Glutamatergic neuron (in vitro differentiated cells): ENCODE data around the gene GABBR1. TPM values are rescaled to one million over a fixed set of nuclear protein-coding genes. Genes with fewer than 3 reads are reported as not detected.

Source experiments
- DNase-seq: peaks from one replicate; pipeline ENCODE4 v3.0.0; 2022
- H3K27ac Mint-ChIP-seq: one replicate; pipeline ENCODE4 v1.8.0; 2020; ENCODE audit warnings: mild to moderate bottlenecking, mixed read lengths, inconsistent platforms; ENCODE audit not compliant: unreplicated experiment
- H3K27me3 Mint-ChIP-seq: one replicate; pipeline ENCODE4 v1.8.0; 2020; ENCODE audit warnings: mild to moderate bottlenecking, moderate library complexity, mixed read lengths, inconsistent platforms; ENCODE audit not compliant: unreplicated experiment
- H3K36me3 Mint-ChIP-seq: one replicate; pipeline ENCODE4 v1.8.0; 2020; ENCODE audit warnings: mild to moderate bottlenecking, mixed read lengths, inconsistent platforms; ENCODE audit not compliant: unreplicated experiment
- H3K4me1 Mint-ChIP-seq: one replicate; pipeline ENCODE4 v1.8.0; 2020; ENCODE audit warnings: mild to moderate bottlenecking, low read depth, mixed read lengths, inconsistent platforms; ENCODE audit not compliant: unreplicated experiment
- H3K4me3 Mint-ChIP-seq: one replicate; pipeline ENCODE4 v1.8.0; 2020; ENCODE audit warnings: mild to moderate bottlenecking, mixed read lengths, inconsistent platforms; ENCODE audit not compliant: unreplicated experiment
- H3K9me3 Mint-ChIP-seq: one replicate; pipeline ENCODE4 v1.8.0; 2020; ENCODE audit warnings: mild to moderate bottlenecking, moderate library complexity, mixed read lengths, inconsistent platforms; ENCODE audit not compliant: unreplicated experiment
- total RNA-seq: library from RNA; stranded (reverse); fragmentation: NEBNext Ultra II Directional; extraction: Animal tissue kit (Norgen Biotek cat#: 25700); gene quantifications from one replicate; pipeline ENCODE4 v1.2.1, GENCODE V29; 2021; ENCODE audit not compliant: unreplicated experiment
- TF ChIP-seq, protein P1 (sequence below): fragments of 200-600 bp; sonication (generic); IDR thresholded peaks from one replicate; pipeline ENCODE4 v1.5.0; 2021; ENCODE audit not compliant: partially characterized antibody, unreplicated experiment

Gene GABBR1
- total RNA-seq, 1 donor from 2014 or later = 158 TPM

DNA sequence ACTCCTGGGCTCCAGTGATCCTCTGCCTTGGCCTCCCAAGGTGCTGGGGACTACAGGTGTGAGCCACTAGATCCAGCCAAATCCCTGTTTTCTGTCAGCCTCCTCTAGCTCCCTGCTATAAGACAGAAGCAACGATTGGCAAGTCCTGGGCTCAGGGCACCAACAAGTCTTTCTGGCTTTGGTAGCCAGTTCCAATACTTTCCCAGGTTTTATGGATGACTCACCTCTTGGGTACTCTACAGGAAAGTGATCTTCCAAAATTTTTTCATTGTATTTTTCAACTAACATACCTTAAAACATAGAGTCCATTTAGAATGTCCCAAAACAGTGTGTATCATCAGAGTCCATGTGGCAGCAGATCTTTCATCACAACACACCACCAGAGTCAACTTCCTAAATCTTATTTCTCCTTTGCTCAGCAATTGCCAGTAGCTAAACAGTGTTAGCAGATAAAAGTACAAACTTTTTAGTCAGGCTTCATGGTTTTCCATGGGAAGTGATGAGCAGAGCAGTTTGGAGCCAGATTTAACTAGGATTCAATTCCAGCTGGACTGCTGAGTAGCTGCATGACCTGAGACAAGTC is 13.3 kb downstream of the GABBR1 start:
- no peak overlapping the region for H3K27ac Mint-ChIP-seq
- H3K4me1 Mint-ChIP-seq = peaks cover 10% of the 10 kb centered on the region
- H3K4me3 Mint-ChIP-seq = no peak overlapping the region
- no peak for DNase-seq
- TF ChIP-seq, protein P1, sequence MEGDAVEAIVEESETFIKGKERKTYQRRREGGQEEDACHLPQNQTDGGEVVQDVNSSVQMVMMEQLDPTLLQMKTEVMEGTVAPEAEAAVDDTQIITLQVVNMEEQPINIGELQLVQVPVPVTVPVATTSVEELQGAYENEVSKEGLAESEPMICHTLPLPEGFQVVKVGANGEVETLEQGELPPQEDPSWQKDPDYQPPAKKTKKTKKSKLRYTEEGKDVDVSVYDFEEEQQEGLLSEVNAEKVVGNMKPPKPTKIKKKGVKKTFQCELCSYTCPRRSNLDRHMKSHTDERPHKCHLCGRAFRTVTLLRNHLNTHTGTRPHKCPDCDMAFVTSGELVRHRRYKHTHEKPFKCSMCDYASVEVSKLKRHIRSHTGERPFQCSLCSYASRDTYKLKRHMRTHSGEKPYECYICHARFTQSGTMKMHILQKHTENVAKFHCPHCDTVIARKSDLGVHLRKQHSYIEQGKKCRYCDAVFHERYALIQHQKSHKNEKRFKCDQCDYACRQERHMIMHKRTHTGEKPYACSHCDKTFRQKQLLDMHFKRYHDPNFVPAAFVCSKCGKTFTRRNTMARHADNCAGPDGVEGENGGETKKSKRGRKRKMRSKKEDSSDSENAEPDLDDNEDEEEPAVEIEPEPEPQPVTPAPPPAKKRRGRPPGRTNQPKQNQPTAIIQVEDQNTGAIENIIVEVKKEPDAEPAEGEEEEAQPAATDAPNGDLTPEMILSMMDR = no peak
- H3K9me3 Mint-ChIP-seq = peaks cover 10% of the 10 kb centered on the region
- peaks cover 6% of the 10 kb centered on the region for H3K27me3 Mint-ChIP-seq
- peaks cover 35% of the 10 kb centered on the region for H3K36me3 Mint-ChIP-seq

DNA sequence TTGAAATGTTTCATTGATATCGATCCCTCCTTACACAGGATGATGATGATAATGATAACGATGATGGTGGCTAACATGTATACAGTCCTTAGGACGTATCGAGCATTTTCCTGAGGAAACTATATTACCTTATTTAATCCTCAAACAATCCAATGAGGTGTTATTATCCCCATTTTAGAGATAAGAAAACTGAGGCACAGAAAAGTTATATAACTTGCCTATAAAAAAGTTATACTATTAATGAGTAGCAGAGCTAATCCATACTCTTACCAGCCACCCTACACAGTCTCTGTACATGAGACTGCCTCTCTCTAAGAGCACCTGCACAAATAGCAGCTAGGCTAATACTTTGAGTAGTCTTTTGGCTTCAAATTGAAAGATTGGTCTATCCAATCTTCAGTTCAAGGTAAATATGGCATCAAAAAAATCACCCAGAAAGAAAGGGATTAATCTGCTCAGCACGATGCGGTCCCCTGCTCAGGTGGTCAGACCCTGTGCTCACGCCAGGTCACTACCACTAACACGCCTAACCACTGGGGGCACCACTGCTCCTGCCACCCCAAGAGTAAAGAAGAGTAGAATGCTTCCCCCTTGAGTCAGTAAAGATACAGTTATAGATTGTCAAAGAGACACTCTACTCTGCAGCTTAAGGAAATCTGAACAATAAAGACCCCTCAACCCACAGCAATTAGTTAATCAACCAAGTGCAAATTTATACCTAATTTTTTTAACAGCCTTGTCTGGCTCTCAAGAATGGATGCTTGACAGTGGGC is 15.0 kb downstream of the GABBR1 start:
- Mint-ChIP-seq H3K9me3 (peaks cover 10% of the 10 kb centered on the region), H3K27me3 (peaks cover 4% of the 10 kb centered on the region), H3K36me3 (peaks cover 26% of the 10 kb centered on the region), H3K4me3 (no peak overlapping the region), H3K27ac (no peak overlapping the region), H3K4me1 (peaks cover 6% of the 10 kb centered on the region)
- DNase-seq = no peak
- TF ChIP-seq, protein P1 = peak; percentile 12

DNA sequence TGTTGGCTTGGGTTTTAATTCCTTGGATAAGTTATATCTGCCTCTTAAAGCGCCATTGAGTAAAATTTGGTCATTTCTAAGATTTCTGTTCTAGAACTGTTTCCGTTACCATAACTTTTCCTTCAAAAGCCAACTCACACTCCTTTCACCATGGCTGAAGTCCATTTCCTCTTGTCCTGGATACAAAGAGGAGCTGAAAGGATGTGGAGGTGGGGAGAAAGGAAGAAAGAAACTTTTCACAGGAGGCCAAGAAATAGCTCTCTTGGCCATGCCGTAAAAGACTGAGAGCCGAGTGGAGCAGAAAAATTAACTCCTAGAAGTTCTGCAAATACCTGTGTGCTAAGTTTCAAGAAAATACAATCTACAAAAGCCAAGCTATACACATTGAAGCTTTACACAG is 21.6 kb downstream of the GABBR1 start:
- Mint-ChIP-seq H3K4me1 (no peaks in the 10 kb centered on the region), H3K4me3 (no peak overlapping the region), H3K9me3 (no peaks in the 10 kb centered on the region), H3K27ac (no peak overlapping the region), H3K36me3 (peaks cover 21% of the 10 kb centered on the region), H3K27me3 (peaks cover 4% of the 10 kb centered on the region)
- DNase-seq = no peak
- TF ChIP-seq, protein P1 = no peak

DNA sequence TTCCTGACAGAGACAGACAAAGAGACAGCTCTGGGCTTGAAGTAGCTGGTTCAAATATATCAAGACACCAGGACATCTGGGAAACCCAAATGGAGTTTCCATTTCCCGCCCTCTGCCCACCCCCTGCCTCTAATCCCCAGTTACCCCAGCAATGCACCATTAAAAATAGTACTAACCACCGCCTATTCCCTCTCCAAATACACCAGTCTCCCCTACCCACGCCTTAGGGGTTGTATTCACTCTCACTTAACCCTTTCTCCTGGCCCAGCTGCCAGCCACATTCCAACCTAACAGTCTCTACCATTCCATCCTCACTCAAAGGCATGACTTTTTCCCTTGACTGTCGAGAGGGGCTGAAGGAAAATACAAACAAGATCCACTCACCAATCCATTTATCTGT is 22.4 kb downstream of the GABBR1 start:
- Mint-ChIP-seq H3K36me3 (peaks cover 21% of the 10 kb centered on the region), H3K27me3 (peaks cover 6% of the 10 kb centered on the region), H3K4me1 (no peaks in the 10 kb centered on the region), H3K4me3 (no peak overlapping the region), H3K27ac (no peak overlapping the region), H3K9me3 (no peaks in the 10 kb centered on the region)
- TF ChIP-seq, protein P1 = no peak
- no peak for DNase-seq

DNA sequence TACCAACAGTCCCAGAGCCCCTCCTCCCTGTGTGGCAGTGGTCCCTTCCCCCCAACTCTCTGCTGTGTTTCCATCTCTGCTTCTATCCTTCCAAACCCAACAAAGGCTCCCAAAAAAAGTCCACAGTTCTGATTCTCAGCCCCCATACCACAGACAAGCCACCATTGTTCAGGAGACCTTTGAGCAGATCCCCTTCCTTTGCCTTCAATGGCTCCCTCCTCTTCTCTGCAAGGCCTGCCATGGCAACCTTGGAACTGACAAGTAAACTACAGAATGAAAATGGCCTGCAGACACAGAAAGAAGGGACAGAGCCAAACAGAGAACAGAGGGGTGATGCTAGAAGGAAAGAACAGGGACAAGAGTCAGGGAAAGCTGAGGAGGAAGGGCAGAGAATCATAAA is 24.9 kb downstream of the GABBR1 start:
- H3K9me3 Mint-ChIP-seq = no peaks in the 10 kb centered on the region
- DNase-seq = no peak
- H3K36me3 Mint-ChIP-seq = peaks cover 17% of the 10 kb centered on the region
- H3K27me3 Mint-ChIP-seq = peaks cover 8% of the 10 kb centered on the region
- TF ChIP-seq, protein P1 = no peak
- peaks cover under 1% of the 10 kb centered on the region for H3K4me1 Mint-ChIP-seq
- no peak overlapping the region for H3K4me3 Mint-ChIP-seq
- no peak overlapping the region for H3K27ac Mint-ChIP-seq
